Kidney tubule cell (primary cell): ENCODE results near the gene CAPN6.

Source experiments
- DNase-seq: peaks from one replicate; pipeline ENCODE4 v3.0.0-alpha.2; 2018; ENCODE audit warnings: low spot score

The CAPN6 gene, protein sequence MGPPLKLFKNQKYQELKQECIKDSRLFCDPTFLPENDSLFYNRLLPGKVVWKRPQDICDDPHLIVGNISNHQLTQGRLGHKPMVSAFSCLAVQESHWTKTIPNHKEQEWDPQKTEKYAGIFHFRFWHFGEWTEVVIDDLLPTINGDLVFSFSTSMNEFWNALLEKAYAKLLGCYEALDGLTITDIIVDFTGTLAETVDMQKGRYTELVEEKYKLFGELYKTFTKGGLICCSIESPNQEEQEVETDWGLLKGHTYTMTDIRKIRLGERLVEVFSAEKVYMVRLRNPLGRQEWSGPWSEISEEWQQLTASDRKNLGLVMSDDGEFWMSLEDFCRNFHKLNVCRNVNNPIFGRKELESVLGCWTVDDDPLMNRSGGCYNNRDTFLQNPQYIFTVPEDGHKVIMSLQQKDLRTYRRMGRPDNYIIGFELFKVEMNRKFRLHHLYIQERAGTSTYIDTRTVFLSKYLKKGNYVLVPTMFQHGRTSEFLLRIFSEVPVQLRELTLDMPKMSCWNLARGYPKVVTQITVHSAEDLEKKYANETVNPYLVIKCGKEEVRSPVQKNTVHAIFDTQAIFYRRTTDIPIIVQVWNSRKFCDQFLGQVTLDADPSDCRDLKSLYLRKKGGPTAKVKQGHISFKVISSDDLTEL

DNA sequence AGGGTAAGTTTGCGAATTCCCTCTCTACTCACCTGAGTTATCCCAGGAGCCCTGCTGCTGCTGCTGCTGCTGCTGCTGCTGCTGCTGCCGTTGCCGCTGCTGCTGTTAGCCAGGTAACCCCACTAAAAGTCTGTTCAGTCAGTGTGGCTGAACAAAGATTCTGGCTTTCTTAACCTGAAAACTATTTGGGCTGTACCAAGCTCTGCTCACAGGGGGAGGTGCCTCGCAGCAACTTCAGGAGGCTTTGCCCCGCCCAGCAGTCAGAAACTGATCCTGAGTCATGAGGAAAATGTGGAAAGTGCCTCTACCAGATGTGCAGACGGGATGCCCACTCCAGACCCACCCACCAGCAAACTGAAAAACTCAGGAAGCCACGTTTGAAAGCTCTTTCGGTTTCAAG, at the start of gene CAPN6:
Gene CAPN6 (minus strand): TSS at position 145 of the 400 bp plus-strand sequence. CDS start 6,547 bp downstream, outside the sequence.
- peak; percentile 55 for DNase-seq

DNA sequence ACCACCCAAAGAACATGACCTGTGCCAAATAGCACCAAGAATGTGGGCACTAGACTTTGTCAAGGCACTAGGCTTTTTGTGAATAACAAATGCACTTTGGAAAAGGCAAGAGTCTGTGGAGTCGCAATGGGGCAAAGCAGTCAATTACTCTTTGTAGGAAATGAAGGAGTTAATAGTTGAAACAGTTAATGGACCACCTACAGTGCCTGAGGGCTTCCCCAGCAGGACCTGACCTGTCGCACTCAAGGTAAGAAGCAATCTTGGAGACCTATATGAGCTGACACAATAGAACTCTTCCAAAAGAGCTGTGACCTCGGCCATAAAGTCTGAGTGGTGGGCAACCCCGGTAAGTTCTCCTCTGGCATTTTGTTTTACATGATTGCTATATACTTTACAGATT, 49.2 kb upstream of the CAPN6 start:
- no peak for DNase-seq

DNA sequence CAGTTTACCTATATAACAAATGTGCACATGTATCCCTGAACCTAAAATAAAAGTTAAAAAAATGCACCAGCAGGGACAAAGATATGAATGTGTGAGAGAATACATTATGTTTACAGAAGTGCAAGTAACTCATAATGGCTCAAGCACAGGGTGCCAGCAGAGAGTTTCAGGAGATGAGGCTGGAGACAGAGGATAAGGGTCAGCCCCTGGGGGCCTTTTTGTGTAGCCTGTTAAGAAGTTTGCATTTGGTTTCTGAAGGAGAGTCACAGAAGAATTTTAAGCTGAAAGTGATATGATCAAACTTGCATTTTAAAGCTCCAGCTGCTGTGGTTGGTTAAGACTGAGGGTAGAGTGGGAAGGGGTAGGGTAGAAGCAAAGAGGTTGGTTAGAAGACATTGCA, 48.6 kb upstream of the CAPN6 start:
- DNase-seq, result no peak

DNA sequence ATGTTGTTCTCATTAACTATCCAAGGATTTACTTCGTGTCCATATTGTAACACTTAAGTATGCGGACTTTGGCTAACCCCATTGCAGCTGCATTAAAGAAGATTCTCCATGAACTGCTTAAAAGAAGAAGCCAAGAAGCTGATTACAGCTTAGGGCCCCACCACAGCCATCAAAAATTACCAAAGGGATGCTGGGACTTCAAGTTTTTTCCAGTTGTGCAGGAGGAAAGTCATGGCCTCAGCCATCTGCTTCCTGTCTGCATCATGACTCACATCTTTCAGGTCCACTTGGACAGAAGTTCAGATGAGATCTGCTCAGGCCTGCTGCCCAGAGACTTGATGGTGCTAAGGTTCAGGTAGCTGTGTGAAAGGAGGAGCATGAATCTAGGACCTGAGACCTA, 38.8 kb upstream of the CAPN6 start:
- no peak for DNase-seq

DNA sequence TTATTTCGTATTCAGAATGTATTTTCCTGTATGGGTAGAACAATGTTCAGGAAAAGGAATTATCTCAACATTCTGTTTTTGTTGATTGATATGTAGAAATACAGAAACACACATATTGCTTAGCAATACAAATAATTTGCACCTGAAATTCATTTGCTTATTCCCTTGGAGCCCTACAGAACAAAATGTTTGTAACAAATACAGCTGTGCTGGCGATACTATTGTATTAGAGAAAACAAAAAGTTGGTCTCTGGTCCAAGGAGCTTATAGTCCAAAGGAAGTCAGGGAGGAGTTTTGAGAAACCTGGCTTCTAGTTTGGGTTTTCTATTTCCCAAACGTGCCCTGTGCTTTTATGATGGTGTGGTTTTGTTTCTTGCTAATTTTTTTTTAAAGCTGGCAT, 37.8 kb upstream of the CAPN6 start:
- no peak for DNase-seq

DNA sequence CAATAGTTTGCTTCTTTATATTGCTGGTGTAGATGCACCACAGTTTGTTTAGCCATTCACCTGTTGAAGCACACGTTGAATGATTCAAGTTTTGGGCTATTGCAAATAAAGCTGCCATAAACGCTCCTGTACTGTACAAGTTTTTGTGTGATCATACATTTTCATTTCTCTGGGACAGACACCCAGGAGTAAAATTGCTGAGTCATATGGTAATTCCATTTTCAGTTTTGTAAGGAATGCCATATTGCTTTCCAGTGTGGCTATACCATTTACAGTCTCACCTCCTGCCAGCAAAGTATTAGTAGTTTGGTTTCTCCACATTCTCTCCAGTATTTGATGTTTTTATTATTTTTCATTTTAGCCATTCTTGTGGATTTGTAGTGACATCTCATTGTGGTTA, 32.0 kb upstream of the CAPN6 start:
- DNase-seq, result no peak

DNA sequence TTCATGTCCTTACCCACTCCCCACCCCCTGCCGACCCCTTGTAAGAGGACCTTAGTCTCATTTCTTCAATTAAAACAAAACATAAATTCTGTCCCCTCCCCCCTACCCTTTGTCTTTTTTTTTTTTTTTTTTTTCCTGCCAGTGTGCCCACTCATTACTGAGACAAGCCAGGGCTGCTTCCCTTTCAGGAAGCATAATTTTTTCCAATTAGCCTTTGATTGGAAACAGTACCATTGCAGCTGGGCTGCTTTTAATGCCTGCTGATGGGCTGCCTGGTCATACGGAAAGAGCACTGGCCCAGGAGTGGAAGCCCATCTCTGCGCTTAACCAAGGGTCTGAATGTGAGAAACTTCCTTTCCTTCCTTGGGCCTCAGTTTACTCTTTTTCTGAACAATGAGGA, 18.6 kb upstream of the CAPN6 start:
- DNase-seq, result no peak

DNA sequence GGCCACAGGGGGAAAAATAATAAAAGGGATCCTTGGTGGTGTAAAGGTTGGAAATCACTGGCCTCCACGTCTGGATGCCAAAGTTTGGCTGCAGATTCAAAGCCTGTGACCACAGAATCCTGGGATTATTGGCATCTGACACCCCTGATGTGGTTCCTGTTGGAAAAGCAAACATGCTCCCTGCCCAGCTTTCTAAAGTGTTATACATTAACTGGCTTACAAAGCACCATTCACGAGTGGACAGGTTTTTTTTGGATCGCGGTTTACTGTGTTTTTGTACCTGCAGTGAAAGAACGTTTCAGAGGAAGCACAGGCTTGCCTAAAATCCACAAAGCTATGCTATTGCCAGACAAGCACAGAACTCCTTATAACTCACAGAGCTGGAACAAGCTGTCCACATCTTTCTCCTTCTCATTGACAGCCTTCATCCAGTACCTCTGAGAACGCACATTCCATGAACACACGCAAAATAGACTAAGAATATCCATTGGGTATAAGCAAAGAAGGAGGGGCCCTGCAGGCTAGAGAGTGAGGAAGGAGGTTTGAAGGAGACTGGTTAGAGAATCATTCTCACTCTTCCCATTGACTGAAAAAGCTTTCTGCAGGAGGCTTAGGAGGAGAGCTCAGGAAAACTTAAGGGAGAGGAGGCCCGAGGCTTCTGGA, 14.5 kb upstream of the CAPN6 start:
- peak; percentile 40 for DNase-seq

DNA sequence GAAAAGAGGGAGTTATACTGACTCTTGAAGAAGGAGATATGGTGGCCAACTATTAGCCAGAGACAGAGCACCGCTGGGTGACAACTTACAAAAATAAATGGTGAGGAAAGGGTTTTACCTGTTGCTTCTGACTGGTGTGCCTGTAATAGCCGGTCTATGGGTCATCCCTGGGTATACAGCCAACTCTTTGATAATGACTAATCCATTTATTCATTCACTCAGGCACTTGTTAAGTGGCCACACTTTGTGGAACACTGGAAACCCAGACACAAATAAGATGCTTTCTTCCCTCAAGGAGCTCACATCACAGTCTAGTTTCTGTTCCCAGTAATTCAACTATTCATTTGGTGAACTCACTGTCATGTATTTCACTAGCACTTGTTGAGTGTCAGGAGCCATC, 13.2 kb upstream of the CAPN6 start:
- peak; percentile 75 for DNase-seq

DNA sequence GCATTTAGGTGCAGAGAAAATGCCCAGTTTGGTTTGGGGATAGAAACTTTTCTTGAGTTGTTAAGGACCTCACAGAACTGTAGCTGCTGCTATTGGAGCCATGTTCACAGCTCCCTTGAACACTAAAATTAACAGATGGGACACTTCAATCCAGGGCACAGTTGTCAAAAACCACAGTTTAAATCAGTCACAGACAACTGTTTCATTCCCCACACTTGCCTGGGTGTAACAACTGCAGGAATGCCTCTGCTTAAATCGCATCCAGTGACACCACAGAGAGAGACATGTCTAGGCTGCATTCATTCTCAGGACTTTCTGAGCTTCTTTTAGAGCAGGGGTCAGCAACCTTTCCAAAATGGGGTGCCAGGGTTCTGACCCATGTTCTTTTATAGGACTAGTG, 12.7 kb upstream of the CAPN6 start:
- DNase-seq, result no peak

DNA sequence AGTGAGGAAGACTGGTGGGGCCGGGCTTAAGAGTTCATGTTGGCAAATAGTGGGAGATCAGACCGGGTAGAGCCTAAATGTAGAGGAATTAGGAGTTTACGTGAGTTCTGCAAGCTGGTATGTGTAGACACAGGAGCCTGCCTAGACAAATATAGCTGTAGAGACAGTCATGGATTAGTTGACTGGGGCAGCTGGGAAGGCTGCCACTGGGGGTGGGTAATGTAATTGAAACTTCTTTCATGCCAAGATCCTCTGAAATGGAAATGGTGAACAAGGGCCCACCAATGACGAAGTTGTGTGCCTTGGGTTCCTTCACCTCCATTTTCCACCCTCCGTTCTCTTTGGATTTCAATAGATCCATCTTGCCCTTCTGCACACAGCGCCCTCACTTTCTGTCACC, 11.9 kb upstream of the CAPN6 start:
- DNase-seq, result no peak

DNA sequence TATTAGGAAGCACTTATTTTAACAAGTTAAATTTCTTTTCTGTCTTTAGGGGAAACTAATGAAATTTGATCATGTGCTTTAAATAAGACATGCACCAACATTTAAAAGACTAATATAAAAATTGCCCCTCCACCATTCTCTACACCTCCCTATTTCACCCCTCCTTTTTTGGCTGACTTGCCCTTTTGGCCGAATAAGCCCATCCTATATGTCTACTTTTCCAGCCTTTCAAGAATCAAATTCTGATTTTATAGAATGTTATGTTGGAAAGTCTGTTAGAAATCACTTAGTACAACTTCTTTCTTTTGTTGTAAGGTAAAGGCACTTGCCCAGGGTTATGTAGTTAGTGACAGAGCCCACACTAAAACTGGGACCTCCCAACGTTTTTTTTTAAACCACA, 1.8 kb downstream of the CAPN6 start:
- no peak for DNase-seq

DNA sequence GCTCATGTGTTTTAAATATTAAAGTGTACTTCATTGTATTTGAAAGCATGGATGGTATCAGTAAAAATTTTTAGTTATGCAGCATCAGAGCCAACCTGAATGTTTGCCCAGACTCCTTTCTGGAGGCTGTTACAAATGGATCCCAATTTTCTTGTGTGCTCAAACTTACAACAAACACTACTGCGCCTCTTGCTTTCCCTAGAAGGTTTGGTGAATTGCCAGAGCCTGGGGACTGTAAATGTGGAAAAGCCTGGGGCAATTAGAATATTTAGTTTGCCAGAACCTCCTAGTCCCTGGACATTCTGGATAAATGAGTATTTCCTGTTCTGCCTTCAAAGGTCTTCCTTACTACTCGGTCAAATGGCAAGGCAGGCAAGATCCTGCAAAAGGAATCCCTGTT, 4.8 kb downstream of the CAPN6 start:
- DNase-seq, result no peak

DNA sequence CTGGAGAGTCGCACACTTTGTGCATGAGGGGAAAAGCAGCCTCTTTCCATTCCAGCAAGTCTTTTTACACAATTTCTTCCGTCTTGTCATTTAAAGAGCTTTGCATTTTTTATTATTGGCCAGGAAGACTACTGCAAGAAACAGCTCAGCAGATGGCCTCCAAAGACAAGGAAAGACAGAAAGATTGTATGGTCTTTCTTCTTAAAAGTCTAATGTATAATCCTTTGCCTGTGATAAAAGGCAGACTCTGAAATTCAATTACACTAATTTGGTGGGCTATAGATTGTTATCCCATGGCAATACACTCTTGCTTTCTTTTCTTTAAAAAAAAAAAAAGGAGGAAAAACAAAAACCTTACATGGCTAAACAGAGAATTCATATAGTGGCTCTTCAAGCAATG, 5.9 kb downstream of the CAPN6 start:
- no peak for DNase-seq

DNA sequence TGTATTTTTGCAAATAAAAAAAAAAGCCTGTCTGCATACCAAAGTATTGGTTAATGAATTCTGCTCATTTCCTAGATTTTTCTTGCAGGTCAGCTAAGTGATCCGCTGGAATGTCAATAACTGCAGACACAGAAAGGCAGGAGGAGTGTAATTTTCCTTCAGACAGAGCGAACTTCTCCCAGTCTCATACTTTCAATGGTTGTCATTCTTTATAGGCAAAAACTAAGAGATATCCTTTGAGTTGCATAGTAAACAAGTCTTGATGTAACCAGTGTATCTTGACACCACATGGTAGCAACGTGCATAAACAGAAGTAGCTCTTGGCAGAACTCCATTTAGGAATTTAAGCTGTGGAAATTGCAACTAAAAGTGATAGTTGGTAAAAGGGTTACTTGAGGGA, 8.2 kb downstream of the CAPN6 start:
- peak; percentile 13 for DNase-seq

DNA sequence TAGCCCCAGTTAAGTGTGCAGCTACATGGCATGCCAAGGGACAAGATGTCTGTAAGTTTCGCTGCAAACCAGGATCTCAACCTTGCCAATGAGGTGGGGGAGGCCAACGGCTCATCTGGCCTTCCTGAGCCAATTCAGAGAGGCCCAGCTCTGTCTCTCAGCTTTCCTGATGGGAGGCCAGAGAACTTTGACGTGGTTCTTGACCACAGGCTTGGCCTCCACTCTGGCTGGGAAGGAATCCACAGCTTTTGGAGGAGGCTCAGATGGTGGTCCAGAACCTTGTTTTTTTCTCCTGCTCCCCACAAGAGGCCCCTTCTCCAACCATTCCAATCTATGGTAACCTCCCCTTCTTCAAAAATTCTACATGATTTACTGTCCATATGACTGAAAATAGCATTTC, 9.8 kb downstream of the CAPN6 start:
- DNase-seq, result no peak

DNA sequence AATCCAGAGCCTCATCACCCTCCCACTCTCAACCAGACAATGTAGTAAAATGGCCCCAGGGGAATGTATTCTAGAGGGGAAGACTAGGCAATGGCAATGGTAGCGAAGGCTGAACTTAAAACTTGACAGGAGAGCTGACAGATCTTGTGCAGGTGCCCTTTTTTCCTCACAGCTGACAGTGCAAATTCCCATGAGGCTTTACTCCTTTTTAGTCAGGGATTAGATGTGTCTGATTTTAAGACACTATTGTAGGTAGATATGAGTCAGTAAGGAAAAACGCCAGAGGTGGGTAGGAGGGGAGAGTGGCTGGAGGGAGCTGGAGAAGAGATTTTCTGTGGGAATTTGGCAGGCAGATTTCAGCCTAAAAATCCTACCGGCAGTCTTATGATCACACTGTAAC, 10.7 kb downstream of the CAPN6 start:
- DNase-seq, result no peak

DNA sequence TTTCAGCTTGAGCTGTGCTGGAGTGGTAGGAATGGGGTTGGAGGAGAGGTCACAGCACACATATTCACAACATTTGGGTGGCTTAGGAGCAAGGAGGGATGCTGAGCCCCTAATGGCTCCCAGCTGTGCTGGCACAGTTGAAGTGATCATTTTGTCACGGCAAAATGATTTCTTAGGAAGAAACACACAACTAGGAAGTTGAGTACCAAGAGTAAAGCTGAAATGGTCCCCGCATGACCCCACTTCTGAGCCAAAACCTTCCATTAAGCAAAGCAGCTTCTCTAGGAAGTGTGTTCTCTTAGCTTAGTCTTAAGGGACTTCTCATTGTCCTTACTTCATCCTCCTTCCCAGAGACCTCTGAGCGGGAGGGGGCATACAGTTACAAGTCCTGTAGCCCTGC, 12.6 kb downstream of the CAPN6 start:
- DNase-seq, result no peak

DNA sequence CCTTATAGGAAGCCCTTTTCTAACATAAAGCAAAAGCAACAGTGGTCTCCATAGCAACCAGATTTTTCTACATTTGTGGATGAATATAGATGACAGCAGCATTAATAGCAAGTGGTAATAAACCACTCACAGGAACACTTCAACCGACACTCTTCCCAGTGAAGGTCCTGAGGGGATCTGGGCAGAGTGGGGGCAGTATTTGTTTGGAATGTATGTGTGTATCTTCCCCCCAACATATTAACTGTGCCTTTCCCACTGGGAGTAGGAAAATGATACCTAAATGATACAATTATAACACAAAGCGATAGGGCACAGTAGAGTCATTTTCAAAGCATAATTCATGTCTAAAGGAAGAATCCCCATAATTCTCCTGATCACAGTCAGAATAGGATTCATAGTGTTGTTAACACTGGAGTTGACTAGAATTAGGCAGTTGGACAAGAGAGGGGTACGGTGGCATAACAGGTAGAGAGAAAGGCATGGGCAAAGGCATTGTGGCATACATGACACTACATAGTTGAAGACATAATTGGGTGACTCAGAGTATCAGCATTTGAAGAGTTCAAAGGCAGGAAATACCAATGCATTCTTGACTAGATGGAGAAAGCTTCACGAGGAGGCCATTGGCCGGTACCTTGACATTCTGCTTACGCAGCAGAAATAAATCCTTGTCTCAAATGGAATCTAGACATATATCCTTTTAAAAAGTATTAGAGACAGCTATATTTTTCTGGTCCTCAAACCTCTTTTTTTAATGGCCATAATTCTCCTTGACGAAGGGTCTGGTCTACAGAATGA, 15.2 kb downstream of the CAPN6 start:
- peak; percentile 74 for DNase-seq

DNA sequence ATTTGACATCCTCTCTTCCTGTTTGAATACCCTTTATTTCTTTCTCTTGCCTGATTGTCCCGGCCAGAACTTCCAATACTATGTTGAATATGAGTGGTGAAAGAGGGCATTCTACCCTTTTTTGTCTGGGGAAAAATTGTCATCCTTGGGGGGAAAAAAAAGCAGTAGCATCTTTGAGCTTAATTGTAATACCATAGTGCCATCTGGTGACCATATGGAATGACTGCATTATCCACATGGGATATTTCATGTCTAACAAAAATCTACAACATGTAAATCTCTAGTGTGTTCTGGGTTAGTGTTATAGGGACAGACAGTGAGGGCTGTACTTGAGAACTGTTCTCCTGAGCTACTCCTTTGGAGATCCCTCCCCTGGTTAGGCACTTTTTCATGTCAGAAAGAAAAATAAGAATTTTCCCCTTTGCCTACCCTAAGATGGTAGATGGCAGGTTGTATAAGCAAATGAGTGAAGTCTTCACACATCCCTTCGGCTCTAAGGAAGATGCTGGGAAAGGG, 26.0 kb downstream of the CAPN6 start:
- DNase-seq, result peak; percentile 29

DNA sequence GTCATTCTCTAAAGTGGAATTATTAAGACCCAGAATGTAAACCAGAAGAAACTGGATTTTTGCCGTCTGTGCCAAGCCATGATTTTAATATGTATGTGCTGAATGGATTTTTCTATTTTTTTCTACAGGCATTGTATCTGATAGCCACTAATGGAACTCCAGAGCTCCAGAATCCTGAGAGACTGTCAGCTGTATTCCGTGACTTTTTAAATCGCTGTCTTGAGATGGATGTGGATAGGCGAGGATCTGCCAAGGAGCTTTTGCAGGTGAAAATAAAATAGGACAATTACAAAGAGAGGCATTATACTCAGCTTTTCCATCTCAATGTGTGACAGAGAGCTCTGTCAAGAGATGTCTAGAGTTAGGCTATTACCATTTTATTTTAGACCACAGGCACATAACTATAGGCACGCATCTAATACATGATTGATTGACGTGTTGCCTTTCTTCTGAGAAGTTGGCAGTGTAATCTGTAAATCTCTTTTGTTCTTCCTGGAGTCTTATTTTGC, 53.9 kb downstream of the CAPN6 start:
- DNase-seq, result no peak

DNA sequence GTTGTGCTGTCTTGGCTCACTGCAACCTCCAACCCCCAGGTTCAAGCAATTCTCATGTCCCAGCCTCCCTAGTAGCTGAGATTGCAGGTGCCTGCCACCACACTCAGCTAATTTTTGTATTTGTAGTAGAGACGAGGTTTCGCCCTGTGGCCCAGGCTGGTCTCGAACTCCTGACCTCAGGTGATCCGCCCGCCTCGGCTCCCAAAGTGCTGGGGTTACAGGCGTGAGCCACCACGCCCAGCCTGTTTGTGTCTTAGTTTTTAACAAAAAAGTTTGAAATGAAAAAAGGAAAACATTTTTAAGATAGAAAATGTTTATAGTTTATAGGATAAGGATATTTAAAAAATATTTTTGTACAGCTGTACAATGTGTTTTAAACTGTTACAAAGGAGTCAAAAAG, 62.4 kb downstream of the CAPN6 start:
- DNase-seq, result no peak
